ENCODE data around the gene FASLG.

- TF ChIP-seq POLR2A (IDR thresholded peaks at IDR 0.05) (no peak), CTCF (IDR thresholded peaks at IDR 0.05) (no peak)
Measured at GRCh38 chr1:172662464-172663109, 3.7 kb downstream of the FASLG start.
